AG09309 (cell line): ENCODE data around the gene CTIF.

Experiments
- DNase-seq: peaks from one replicate; pipeline ENCODE4 v3.0.0-alpha.2; 2010; ENCODE audit warnings: low read depth
- H3K4me3 ChIP-seq: 2 replicates; pipeline ENCODE4 v1.5.1; 2011; ENCODE audit warnings: mild to moderate bottlenecking, low read depth, low read length, moderate library complexity; ENCODE audit not compliant: control insufficient read depth
- TF ChIP-seq, protein P1 (sequence below): IDR thresholded peaks from 2 replicates; pipeline ENCODE4 v1.5.1; 2011; ENCODE audit warnings: mild to moderate bottlenecking, low read depth, low read length, inconsistent platforms; ENCODE audit not compliant: insufficient read depth, control insufficient read depth; ENCODE audit errors: missing control alignments

The CTIF gene

DNA sequence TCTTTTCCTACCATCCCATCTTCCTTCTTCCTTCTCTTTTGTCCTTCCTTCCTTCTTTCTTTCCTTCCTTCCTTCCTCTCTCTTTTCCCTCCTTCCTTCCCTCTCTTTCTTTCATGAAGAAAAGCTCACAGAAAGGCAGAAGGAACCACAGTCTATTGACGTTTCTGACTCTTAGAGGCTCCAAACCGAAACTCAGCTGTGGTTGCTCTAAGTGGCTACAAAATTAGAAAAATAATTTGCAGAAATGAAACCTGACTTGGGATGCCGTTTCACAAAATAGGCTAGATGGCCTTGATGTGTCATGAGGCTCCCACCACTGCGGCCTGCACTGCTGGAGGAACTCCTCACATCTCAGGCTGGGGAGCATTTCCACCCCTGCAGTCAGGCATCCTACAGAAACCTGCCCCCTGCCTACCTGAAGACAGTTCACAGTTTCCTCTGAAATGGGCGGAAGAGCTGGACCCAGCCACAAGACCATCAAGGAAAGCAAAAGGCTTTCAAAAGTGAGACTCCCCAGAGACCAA, 246.3 kb downstream of the CTIF start:
- no peak overlapping the region for H3K4me3 ChIP-seq
- TF ChIP-seq, protein P1, sequence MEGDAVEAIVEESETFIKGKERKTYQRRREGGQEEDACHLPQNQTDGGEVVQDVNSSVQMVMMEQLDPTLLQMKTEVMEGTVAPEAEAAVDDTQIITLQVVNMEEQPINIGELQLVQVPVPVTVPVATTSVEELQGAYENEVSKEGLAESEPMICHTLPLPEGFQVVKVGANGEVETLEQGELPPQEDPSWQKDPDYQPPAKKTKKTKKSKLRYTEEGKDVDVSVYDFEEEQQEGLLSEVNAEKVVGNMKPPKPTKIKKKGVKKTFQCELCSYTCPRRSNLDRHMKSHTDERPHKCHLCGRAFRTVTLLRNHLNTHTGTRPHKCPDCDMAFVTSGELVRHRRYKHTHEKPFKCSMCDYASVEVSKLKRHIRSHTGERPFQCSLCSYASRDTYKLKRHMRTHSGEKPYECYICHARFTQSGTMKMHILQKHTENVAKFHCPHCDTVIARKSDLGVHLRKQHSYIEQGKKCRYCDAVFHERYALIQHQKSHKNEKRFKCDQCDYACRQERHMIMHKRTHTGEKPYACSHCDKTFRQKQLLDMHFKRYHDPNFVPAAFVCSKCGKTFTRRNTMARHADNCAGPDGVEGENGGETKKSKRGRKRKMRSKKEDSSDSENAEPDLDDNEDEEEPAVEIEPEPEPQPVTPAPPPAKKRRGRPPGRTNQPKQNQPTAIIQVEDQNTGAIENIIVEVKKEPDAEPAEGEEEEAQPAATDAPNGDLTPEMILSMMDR: no peak
- DNase-seq: no peak

DNA sequence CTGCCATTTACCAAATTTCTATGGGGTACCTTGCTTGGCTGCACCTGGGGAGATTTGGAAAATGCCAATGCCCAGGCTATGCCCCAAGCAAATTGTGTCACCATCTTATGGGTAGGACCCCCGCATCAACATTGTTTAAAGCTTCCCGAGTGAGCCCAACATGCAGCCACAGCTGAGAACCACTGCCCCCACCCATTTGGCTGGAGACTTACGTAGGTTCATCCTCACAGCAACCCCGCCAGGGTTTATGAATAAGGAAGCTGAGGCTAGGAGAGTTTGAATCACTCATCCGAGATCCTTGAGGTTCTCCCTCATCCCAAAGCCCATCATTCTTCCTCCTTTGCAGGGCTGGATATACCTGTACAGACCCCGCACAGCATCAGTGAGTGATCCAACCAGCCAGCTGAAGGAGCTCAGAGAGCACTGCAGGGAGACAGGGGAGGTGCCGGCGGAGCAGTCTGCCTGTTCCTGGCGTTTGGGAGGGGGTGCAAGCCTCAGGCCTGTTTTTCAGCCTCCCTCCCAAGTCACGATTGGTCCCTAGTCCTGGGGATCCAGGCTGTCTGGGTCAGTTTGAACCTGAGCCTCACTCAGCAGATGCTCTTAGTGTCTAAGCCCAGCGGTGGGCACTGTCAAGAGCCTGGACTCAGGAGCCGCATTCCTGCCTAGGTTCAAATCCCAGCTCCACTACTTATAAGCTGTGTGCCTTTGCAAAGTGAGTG, 247.1 kb downstream of the CTIF start:
- no peak for DNase-seq
- H3K4me3 ChIP-seq: no peak overlapping the region
- TF ChIP-seq, protein P1: no peak

DNA sequence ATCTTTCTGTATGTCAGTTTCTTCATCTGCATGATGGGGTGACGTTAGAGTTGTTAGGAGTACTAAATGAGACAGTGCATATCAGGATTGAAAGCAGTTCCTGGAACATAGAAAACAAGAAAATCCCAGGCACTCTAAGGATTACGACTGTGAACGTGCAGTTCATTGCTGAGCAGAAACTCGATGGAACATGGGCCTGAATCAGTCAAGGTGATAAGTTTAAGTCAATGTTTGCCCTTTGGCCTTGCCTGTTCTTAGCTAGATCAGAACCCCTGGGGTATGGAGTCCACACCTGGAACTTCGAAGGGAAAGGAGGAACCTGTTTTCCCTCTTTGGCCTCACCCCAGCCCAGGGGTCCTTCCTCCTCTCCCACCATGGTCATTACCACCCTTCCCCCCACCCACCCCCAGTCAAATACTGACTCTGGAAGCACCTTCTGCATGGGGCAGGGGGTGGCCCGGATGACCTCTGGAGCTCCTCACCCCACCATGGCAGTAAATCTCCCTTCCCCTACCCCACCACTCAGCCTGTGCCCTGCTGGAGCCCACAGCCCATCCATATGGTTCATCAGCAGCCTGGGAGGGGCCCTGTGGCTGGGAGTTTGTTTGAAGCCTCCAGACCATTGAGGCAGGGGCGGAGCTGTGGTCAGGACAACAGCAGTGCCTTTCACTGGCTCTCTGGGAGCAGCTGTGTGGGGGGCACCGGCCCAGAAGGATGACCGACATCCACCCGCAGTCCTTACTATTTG, 247.8 kb downstream of the CTIF start:
- DNase-seq: no peak
- TF ChIP-seq, protein P1: no peak

DNA sequence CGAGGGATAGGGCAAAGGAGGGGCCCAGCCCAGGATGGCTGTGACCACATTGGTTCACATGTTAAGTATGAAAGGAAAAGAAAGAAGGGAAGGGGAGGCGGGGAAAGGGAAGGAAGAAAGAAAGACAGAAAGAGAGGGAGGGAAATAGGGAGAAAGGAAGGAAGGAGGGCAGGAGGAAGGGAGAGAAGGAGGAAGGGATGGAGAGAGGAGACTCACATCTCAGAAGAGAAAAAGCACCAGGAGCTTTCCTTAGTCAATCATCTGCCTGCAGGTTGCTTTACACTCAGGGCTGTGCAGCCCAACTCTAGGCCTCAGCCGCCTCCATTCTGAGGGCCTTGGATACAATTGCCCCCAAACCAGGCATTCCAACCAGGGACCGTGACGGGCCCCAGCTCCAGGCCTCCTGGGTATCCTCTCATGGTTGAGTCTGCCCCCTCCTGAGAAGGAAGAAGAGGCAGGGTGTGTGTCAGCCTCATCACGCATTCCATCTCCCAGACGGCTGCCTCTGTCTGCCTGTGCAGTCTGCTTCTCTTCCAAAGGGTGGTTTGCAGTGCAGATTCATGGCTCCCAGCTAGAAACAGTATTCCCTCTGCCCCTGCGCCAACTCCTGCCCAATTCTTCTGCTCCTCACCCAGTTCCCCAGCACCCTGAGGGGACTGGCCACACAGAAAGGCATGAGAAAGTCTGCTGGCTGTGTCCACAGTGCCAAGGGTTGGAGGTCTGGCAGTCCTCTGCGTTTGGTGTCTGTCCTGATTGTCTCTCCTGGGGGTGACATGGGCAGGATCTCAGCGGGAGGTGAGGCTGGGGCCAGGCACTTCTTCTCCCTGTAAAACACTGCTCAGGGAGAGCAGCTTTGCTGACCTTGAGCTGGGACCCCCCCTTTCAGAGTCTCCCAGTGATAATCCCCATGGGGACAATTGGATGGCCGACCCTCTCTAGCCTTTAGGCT, 248.6 kb downstream of the CTIF start:
- no peak for DNase-seq
- H3K4me3 ChIP-seq: no peak overlapping the region
- TF ChIP-seq, protein P1: no peak

More for the DNA sequence above, 247.8 kb downstream of the CTIF start:
- H3K4me3 ChIP-seq: no peak overlapping the region

DNA sequence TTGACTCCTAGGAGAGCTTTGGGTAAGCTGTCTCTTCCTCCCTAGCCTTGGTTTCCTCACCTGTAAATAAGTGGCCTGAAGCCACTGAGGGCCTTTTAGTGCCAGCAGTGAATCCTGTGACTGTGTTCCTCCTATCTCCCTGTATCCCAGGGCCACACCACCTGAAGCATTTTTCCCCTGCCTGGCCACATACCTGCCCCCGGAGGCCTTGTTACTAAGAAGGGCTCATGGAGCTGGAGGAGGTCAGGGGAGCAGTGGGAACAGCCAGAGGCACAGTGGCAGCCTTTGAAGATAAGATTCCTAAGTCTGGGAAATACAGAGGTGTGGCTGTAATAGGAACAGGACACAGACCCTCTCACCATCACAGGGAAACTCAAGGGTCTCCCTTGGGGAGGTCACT, 249.5 kb downstream of the CTIF start:
- H3K4me3 ChIP-seq: no peak overlapping the region
- no peak for DNase-seq
- TF ChIP-seq, protein P1: no peak

DNA sequence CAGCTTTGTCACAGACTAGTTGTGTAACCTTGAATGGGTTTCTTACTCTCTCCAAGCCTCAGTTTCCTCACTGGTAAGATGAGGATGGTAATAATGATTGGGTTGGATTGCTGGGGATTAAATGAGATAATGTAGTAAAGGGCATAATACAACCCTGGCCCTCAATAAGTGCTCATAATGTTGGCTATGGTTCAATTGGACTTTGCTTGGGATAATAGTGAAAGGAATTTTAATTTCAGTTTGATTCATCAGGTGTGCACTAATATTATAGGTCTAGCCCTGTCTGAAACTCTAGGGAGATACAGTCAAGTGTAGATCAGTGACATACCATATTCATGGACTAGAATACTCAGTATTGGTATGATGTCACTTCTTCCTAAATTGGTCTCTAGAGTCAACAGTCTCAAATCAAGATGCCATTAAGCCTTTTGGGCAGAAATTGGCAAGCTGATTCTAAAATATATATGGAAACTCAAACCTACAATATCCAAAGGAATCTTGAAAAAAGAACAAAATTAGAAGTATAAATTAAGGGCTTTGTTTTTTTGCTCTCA, 250.5 kb downstream of the CTIF start:
- no peak overlapping the region for H3K4me3 ChIP-seq
- DNase-seq: no peak
- TF ChIP-seq, protein P1: no peak
